Adrenal gland (tissue), 12 donors: ENCODE results near the gene FMN1. TPM values are rescaled to one million over a fixed set of nuclear protein-coding genes. Genes with fewer than 3 reads are reported as not detected.

Experiments used
- DNase-seq, 7 donors: peaks; one replicate each; pipeline ENCODE4 v3.0.0-alpha.2; 2019 to 2020
- H3K27ac ChIP-seq, 5 donors: fragments of 200-600 bp; sonication (generic) in 4 of 5; 1 replicate in 3 of 5; 2 replicates in 2 of 5; pipeline versions ENCODE4 v1.5.1 to v1.8.0; 2016 to 2020; ENCODE audit warnings: mild to moderate bottlenecking in 1 of 5
- H3K27me3 ChIP-seq: fragments of 200-600 bp; 2 replicates; pipeline ENCODE4 v1.8.0; 2021
- H3K36me3 ChIP-seq, 2 donors: fragments of 200-600 bp; replicated peaks in 1 of 2; 1 replicate in 1 of 2; 2 replicates in 1 of 2; pipeline versions ENCODE4 v1.5.1 to v1.8.0; 2018 to 2022
- H3K4me1 ChIP-seq, 2 donors: fragments of 200-600 bp; replicated peaks in 1 of 2; 1 replicate in 1 of 2; 2 replicates in 1 of 2; pipeline versions ENCODE4 v1.5.1 to v1.8.0; 2018 to 2021
- H3K4me3 ChIP-seq, 4 donors: fragments of 200-600 bp; sonication (generic) in 3 of 4; one replicate each; pipeline ENCODE4 v1.5.1; 2016 to 2018
- H3K9me3 ChIP-seq, 3 donors: fragments of 200-600 bp; sonication (generic) in 1 of 3; replicated peaks in 1 of 3; 1 replicate in 2 of 3; 2 replicates in 1 of 3; pipeline versions ENCODE4 v1.5.1 to v1.8.0; 2016 to 2021
- POLR2A ChIP-seq, 2 donors: fragments of 450-650 bp; IDR thresholded peaks; one replicate each; pipeline ENCODE4 v1.6.1; 2017; ENCODE audit warnings: antibody characterized with exemption in 2 of 2, mild to moderate bottlenecking in 2 of 2, moderate library complexity in 1 of 2
- WGBS, 4 donors: extraction: QIAGEN DNeasy Blood & Tissue Kit in 2 of 4; methylation state at CpG; one replicate each; pipeline versions ENCODE4 v1.1.5 to v1.1.7; 2013 to 2017; 5-methylcytosine and 5-hydroxymethylcytosine counted together
- intact Hi-C, 2 donors: fragments of 100-400 bp; cut with DNase I; formaldehyde crosslinking; loops; one replicate each; pipeline versions ENCODE4 v1.14.1 to v1.15.0; 2022 to 2023
- polyA plus RNA-seq, 3 donors: library from polyadenylated mRNA; stranded (reverse); fragments of 200-250 nt in 2 of 3; fragments of 350-450 nt in 1 of 3; fragmentation: Illumina TruSeq in 1 of 3; extraction: RNeasy Lipid Tissue Mini Kit (QIAGEN cat#74804) in 1 of 3; gene quantifications; one replicate each; pipeline ENCODE4 v1.2.3, GENCODE V29; 2013 to 2014
- total RNA-seq, 9 donors: library from RNA; depleted of rRNA in 4 of 9; stranded (reverse); fragments of >200 nt in 4 of 9; fragments of 120-200 nt in 1 of 9; fragmentation: NEBNext Ultra II Directional in 1 of 9; extraction: Animal tissue kit (Norgen Biotek cat#: 25700) in 1 of 9; gene quantifications; one replicate each; pipeline versions ENCODE4 v1.1.0 to v1.2.4, GENCODE V29; 2013 to 2023
- TF ChIP-seq, protein P1 (sequence below), 6 experiments: fragments of 450-650 bp in 4 of 6; fragments of 200-600 bp in 2 of 6; sonication (generic) in 1 of 6; IDR thresholded peaks; 1 replicate in 5 of 6; 2 replicates in 1 of 6; pipeline versions ENCODE4 v1.5.1 to v1.8.0; 2016 to 2021; ENCODE audit warnings: antibody characterized with exemption in 6 of 6, mild to moderate bottlenecking in 2 of 6, moderate library complexity in 1 of 6
- donor health status: healthy with polysubstance abuse.
- donor health status: Bipolar disorder and iron deficiency.
- donor health status: DM: yes; HTN: yes; CAD: no.
- donor health status: DM: no; HTN: no; CAD: no.
- donor health status: DM: no; HTN: no; CAD: no.
- donor health status: DM: yes; HTN: yes; CAD: no.

FMN1 gene
- total and polyA plus RNA-seq, 12 donors: 0.37 to 29.2 (median 11.4) TPM

DNA sequence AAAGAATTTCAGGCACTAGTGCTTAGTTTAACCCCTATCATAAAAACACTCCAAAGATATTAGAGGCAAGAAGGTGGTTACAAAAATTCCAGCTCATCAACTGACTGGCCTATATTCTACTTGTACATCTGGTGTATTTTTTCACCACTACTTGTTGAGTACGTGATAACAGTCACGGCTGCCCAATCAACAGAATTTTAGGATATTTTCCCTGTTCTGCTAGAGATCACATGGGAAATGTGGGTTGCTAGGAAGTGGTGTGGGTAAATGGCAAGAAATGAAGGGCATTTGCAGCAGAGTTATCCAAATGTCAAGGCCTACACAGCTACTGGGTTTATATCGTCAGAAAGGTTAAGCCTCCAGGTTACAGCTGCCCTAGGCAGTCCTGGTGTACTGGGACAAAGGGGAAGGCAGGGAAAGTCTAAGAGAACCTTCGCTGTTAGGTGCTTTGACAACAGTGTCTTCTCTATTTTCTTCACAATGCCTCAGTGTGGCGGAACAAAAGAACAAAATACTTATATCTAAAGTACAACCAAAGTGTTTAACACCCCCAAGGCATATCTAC is 81.9 kb downstream of the FMN1 start:
- no peaks in the 10 kb centered on the region for H3K4me1 ChIP-seq
- intact Hi-C loops: no loop called here
- DNase-seq: no peak
- H3K4me3 ChIP-seq: no peak overlapping the region
- H3K36me3 ChIP-seq: no peaks in the 10 kb centered on the region
- H3K9me3 ChIP-seq: no peaks in the 10 kb centered on the region
- TF ChIP-seq, protein P1, sequence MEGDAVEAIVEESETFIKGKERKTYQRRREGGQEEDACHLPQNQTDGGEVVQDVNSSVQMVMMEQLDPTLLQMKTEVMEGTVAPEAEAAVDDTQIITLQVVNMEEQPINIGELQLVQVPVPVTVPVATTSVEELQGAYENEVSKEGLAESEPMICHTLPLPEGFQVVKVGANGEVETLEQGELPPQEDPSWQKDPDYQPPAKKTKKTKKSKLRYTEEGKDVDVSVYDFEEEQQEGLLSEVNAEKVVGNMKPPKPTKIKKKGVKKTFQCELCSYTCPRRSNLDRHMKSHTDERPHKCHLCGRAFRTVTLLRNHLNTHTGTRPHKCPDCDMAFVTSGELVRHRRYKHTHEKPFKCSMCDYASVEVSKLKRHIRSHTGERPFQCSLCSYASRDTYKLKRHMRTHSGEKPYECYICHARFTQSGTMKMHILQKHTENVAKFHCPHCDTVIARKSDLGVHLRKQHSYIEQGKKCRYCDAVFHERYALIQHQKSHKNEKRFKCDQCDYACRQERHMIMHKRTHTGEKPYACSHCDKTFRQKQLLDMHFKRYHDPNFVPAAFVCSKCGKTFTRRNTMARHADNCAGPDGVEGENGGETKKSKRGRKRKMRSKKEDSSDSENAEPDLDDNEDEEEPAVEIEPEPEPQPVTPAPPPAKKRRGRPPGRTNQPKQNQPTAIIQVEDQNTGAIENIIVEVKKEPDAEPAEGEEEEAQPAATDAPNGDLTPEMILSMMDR (IDR thresholded peaks at IDR 0.05): no peak
- no peak for TF ChIP-seq POLR2A (IDR thresholded peaks at IDR 0.05)
- WGBS, 4 donors: 59 to 69% (median 64%) methylated on average over 5 of the region's 5 CpGs
- no peak overlapping the region for H3K27ac ChIP-seq
- no peaks in the 10 kb centered on the region for H3K27me3 ChIP-seq

DNA sequence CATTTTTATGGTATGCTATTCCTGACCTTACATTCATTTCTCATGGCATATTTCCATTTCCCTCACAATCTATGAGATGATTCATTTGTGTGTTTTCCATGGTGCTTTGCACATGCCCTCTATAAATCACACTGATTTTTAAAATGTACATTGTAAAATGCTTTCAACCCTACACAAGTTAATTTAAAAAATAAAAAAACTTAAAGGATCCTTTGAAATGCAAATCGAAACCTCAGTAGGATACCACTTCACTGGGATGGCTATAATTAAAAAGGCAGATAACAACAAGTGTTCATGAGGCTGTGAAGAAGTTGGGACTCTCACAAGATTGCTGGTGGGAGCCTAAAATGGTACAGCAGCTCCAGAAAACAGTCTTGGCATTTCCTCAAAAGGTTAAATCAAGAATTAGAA is 83.5 kb downstream of the FMN1 start:
- H3K9me3 ChIP-seq: no peaks in the 10 kb centered on the region
- H3K36me3 ChIP-seq: no peaks in the 10 kb centered on the region
- no peak overlapping the region for H3K4me3 ChIP-seq
- no peak overlapping the region for H3K27ac ChIP-seq
- no peaks in the 10 kb centered on the region for H3K27me3 ChIP-seq
- intact Hi-C loops: no loop called here
- TF ChIP-seq, protein P1 (IDR thresholded peaks at IDR 0.05): no peak
- TF ChIP-seq POLR2A (IDR thresholded peaks at IDR 0.05): no peak
- 35 to 60% (median 50%) methylated on average over 1 of the region's 1 CpG for WGBS, 4 donors
- DNase-seq: no peak
- H3K4me1 ChIP-seq: no peaks in the 10 kb centered on the region

DNA sequence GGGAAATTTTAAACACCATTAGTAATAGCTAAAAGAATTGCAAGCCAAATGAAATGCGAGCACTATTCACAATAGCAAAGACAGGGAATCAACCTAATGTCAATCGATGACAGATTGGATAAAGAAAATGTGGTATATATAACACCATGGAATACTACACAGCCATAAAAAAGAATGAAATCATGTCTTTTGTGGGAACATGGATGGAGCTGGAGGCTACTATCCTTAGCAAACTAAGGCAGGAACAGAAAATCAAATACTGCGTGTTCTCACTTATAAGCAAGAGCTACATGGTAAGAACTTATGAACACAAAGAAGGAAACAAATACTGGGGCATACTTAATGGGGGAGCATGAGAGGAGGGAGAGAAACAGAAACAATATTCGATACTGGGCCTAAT is 85.2 kb downstream of the FMN1 start:
- H3K4me3 ChIP-seq: no peak overlapping the region
- no peaks in the 10 kb centered on the region for H3K4me1 ChIP-seq
- WGBS, 4 donors: 90 to 95% (median 92%) methylated on average over 4 of the region's 4 CpGs
- TF ChIP-seq, protein P1 (IDR thresholded peaks at IDR 0.05): no peak
- no peak for TF ChIP-seq POLR2A (IDR thresholded peaks at IDR 0.05)
- no peaks in the 10 kb centered on the region for H3K36me3 ChIP-seq
- no peaks in the 10 kb centered on the region for H3K9me3 ChIP-seq
- H3K27me3 ChIP-seq: no peaks in the 10 kb centered on the region
- intact Hi-C loops: no loop called here
- H3K27ac ChIP-seq: no peak overlapping the region
- no peak for DNase-seq

DNA sequence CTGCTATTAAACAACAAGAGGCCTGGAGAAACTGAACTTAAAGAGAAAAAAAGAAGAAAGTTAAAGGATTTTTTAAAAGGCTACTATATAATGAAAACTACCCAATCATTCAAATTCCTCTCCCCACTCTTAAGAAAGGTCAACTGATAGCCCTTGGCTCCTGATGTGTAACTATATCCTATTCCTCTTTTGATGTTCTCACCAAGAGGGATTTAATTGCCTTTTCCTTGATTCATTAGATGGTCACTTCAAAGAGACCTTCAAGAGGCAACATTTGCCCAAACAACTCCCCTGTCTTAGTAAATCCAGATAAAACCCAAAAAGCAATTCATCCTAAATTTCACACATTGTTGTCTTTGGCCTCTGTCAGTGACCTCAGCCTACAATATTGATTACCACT is 86.0 kb downstream of the FMN1 start:
- Histone ChIP-seq H3K4me3 (no peak overlapping the region), H3K27ac (no peak overlapping the region), H3K9me3 (no peaks in the 10 kb centered on the region), H3K27me3 (no peaks in the 10 kb centered on the region), H3K4me1 (no peaks in the 10 kb centered on the region), H3K36me3 (no peaks in the 10 kb centered on the region)
- DNase-seq: no peak
- no peak for TF ChIP-seq POLR2A (IDR thresholded peaks at IDR 0.05)
- TF ChIP-seq, protein P1 (IDR thresholded peaks at IDR 0.05): no peak
- intact Hi-C loops: no loop called here
